Hippocampal formation (tissue), 2 donors: ENCODE results near the gene CCDC171.

Experiments
- DNase-seq, 2 donors: peaks; one replicate each; lab custom pipeline; 2025; lab: John Stamatoyannopoulos, UW

The CCDC171 gene

DNA sequence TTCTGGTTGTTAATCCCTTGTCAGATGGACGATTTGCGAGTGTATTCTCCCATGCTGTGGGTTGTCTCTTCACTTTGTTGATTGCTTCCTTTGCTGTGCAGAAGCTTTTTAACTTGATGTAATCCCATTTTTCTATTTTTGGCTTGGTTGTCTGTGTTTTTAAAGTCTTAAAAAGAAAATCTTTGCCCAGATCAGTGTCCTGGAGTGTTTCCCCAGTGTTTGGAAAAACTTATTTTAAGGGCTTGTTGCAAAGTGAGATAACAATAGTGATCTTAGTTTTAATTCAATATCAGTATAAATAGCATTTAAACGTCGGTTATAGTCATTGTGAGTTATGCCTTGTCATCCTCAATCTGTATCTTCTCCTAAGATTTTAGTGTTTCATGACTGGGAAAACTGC is 329.5 kb downstream of the CCDC171 start:
- DNase-seq = no peak

- DNase-seq = no peak
Observed at GRCh38 chr9:15882883-15883282, 330.0 kb downstream of the CCDC171 start.

- no peak for DNase-seq
Observed at GRCh38 chr9:15885464-15885863, 332.6 kb downstream of the CCDC171 start.

- no peak for DNase-seq
Observed at GRCh38 chr9:15889555-15889954, 336.7 kb downstream of the CCDC171 start.

- DNase-seq = no peak
Observed at GRCh38 chr9:15901572-15901971, 348.7 kb downstream of the CCDC171 start.

GRCh38 chr9:15909297-15909696 is 356.5 kb downstream of the CCDC171 start:
- no peak for DNase-seq

DNA sequence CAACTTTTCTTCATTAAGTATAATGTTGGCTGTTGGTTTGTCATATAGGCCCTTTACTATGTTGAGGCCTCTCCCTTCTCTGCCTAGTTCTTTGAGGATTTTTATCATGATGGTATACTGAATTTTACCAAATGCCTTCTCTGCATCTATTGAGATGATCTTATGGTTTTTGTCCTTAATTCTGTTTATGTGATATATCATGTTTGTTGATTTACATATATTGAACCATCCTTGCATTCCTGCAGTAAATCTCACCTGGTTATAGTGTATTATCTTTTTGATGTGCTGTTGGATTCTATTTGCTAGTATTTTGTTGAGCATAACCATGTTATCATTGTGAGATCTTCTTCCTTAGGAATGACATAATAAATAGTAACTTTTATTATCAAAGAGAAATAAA is 362.9 kb downstream of the CCDC171 start:
- no peak for DNase-seq

GRCh38 chr9:15927161-15927560 is 374.3 kb downstream of the CCDC171 start:
- DNase-seq = no peak

DNA sequence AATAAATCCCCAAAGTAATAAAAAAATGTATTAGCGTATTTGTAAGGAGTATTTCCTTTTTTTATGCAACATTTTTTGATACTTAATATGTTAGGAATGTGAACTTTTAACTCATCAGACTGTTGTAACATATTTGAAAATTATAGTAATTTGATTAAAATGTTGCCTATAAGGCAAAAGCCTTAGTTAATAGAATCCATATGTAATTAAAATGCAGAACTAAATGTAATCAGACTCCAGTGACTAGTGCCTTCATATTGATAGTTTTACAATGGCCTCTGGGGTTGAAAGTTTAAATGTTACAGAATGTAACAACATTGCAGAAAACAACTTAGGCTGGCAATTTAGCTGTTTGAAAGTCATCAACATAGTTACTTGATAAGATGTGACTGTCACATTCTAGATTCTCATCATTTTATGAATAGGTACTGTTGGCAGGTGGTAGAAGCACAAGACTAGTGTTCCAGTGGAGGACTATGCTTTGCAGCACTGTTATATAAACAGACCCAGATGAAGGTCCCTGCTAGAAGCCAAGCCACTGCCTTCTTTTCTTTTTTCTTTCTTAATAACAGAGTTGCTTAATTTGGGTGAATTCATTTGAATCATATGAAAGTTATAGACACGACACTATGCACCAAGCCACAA is 382.9 kb downstream of the CCDC171 start:
- DNase-seq = no peak

- DNase-seq = no peak
Observed at GRCh38 chr9:15936306-15936921, 383.6 kb downstream of the CCDC171 start.

GRCh38 chr9:15942831-15943424 is 390.1 kb downstream of the CCDC171 start:
- no peak for DNase-seq

DNA sequence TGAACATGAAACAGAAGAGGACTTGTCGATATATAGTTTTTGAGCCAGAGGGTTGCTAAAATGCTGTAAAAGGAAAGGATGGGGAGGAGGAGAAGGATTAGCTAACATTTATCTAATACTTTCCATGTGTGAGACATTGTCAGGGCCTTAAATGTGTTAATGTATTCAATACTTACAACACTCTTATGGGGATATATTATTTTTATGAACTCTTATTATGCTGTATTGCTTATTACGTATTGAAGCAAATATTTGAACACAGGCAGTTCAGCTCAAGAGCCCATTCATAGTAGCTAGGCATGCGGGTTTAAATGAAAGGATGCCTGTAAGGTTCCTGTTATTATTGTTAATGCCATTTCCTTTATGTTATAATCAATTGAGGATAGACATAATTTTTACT is 391.5 kb downstream of the CCDC171 start:
- DNase-seq = no peak

- no peak for DNase-seq
Observed at GRCh38 chr9:15959663-15960062, 406.8 kb downstream of the CCDC171 start.

- no peak for DNase-seq
Observed at GRCh38 chr9:15961217-15961616, 408.4 kb downstream of the CCDC171 start.

DNA sequence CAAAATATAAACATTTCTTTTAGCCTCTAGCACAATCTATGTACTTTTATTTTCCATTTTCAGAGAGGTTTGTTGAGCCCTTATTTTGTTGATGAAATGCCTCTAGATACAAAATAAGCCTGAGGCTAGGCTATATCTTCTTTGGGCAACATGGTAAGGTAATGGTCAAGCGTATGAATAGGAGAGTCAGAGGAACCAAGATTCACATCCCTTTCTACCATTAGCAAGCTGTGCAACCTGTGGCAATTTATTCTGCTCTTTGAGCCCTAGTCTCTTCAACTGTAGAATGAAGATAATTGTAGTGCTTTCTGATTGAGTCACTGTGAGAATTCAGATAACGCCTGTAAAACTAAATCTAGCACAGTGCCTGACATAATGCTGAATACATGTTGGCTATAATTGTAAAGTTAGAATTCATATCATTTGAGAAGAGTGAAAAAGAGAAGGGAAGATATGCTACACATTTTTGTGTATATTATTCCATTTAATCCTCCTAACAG is 412.5 kb downstream of the CCDC171 start:
- DNase-seq = no peak

- DNase-seq = no peak
Observed at GRCh38 chr9:15966471-15966870, 413.6 kb downstream of the CCDC171 start.

DNA sequence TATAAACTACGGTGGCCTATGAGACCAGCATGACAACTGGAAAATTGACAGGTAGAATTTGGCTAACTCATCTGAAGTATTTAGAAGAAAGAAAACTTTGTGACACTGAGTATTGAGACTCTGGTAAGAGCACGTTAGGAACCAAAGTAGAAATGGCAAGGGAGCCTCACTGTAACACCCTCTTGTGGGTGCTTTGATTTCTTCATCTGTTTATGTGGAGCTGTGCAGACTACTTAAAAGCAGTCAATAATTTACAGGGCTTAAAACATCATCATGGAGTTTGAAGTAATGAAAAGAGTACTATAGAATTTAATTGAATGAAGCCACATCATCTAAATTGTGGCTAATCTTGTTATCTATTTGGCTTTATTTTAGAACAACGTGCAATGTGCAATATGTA is 414.2 kb downstream of the CCDC171 start:
- no peak for DNase-seq

GRCh38 chr9:15972760-15973159 is 419.9 kb downstream of the CCDC171 start:
- DNase-seq = no peak

GRCh38 chr9:15975101-15975778 is 422.4 kb downstream of the CCDC171 start:
- no peak for DNase-seq

DNA sequence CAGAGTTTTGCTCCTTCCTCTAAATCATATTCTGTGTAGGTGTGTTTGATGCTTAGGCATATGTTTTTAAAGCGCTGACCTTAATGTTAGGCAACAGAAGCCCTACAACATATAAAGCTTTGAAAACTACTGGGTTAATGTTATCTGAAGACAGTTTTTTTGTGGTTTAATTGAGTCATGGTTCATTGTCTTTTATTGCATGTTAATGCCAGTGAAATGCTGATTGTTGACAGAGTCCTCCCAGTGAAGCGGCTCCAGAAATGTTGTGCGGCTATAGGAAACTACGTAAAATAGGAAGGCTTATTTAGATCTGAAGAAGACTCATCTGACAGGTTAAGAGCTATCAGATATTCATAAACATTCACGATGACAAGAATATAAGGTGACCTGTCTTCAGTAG is 424.6 kb downstream of the CCDC171 start:
- no peak for DNase-seq

DNA sequence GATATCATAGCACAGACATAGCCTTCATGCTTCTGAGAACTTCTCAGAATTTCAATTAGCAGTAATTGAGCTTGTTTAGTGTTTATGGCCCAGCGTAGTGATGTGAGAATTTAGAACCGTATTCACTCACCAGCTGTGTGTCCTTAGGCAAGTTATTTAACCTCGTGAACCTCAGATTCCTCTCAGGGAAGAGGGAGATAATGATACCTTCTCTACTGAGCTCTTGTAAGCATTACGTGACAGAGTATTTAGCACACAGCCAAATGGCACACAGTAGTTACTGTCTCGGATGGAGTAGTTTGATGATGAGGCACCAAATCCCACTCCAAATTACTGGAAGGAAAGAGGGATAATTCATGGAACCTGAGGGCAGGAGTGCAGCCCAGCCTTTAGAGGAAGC is 429.3 kb downstream of the CCDC171 start:
- DNase-seq = no peak

DNA sequence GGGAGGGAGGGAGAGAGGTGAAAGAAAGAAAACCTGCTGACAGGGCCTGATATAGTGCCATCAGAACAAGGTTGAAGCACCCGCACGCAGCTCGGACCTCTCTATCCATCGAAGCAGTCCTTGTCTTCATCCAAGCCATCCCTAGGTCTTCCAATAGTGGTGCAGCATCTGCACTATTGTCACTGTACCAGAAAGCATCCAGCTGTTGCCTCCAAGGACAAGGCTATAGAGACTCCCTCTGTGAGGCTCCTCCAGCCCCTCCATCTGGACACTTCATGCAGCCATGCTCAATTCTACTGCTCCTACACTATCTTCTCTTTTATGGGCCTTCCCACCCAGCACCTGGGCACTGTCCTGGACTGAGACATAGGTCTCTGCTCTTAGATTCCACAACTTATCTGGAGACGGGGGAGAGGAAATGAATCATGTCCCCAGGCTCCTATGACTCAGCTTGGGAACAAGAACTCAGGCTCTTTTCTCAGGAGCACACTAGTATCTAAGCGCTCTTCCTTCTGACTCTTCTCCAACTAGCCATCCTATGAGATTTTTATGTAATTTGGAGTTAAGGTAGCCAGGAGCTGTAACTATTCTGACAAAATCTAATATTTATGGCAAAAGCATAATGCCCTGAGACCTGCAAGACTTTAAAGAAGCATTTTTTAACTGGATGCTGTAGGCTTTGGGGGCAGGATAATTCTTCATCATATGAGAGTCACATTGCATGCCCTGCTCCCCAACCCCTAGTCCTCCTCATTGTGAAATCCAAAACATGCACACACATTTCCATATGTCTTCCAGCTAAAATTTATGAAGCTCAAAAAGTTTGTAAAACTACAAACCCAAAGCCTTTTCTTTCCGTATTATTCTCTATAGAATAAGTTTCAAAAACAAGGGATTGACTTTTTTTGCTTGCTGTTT is 446.8 kb downstream of the CCDC171 start:
- DNase-seq = no peak
